RWPE1 (cell line): ENCODE data around the gene SLC4A7.

Experiments used
- CTCF ChIA-PET: fragments of 350-600 bp; sonication (Branson Sonifier 250); formaldehyde crosslinking; extraction: SDS; loops from one replicate; lab custom pipeline; 2021; lab: Yijun Ruan, JAX
- POLR2A ChIA-PET: fragments of 400-600 bp; formaldehyde crosslinking; extraction: SDS; loops from one replicate; lab custom pipeline; 2020; ENCODE audit warnings: antibody characterized with exemption; ENCODE audit not compliant: low non-redundant PET; lab: Yijun Ruan, JAX
- DNase-seq: peaks from one replicate; pipeline ENCODE4 v3.0.0; 2012; ENCODE audit warnings: low spot score
- H3K27ac ChIP-seq: fragments of 450-650 bp; 2 replicates; pipeline ENCODE4 v1.5.1; 2017
- TF ChIP-seq, protein P1 (sequence below): fragments of 450-650 bp; conservative IDR thresholded peaks from 2 replicates; pipeline ENCODE4 v1.5.1; 2017; ENCODE audit warnings: low read depth, mild to moderate bottlenecking

Gene SLC4A7

DNA sequence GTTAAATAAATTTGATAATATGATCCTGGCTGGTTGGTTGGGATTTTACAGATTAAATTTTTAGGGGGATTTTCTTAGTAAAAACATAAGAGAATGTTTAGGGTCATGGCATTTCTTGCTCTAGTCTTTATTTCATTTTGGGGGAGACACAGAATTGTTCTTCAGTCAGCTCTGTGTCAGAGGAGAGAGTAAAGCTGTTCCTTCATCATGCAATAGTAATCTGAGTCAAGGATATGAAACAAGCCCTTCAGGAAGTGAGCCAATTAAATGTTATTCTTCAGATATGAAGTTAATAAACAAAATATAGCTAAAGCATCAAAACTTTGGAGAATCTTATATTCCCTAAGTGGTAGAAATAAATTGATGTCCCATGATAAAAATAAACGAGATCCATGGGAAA is 22.9 kb upstream of the SLC4A7 start:
- DNase-seq = no peak
- H3K27ac ChIP-seq = no peak overlapping the region
- CTCF ChIA-PET = no interaction called here
- TF ChIP-seq, protein P1, sequence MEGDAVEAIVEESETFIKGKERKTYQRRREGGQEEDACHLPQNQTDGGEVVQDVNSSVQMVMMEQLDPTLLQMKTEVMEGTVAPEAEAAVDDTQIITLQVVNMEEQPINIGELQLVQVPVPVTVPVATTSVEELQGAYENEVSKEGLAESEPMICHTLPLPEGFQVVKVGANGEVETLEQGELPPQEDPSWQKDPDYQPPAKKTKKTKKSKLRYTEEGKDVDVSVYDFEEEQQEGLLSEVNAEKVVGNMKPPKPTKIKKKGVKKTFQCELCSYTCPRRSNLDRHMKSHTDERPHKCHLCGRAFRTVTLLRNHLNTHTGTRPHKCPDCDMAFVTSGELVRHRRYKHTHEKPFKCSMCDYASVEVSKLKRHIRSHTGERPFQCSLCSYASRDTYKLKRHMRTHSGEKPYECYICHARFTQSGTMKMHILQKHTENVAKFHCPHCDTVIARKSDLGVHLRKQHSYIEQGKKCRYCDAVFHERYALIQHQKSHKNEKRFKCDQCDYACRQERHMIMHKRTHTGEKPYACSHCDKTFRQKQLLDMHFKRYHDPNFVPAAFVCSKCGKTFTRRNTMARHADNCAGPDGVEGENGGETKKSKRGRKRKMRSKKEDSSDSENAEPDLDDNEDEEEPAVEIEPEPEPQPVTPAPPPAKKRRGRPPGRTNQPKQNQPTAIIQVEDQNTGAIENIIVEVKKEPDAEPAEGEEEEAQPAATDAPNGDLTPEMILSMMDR = no peak
- POLR2A ChIA-PET = no interaction called here

DNA sequence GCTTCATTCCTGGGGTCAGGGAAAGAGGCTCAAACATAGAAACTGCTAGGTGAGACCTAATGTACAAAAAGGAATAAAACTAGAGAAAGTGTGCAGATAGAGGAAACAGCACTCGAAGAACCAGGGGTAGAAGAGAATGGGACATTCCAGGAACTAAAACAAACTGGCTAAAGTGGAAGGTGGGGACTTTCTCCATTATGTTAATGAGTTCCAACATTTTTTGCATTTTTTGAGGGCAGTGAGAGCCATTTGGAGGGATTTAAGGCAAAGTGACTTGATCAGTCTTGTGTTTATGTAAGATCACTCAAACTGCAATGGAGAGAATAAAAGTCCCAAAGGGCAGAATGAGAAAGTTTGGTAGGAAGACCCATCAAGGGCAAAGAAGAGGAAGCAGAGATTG is 20.6 kb upstream of the SLC4A7 start:
- POLR2A ChIA-PET = no interaction called here
- CTCF ChIA-PET = no interaction called here

GRCh38 chr3:27503526-27503925 is 19.3 kb upstream of the SLC4A7 start:
- ChIA-PET CTCF (interaction anchor here (0.6 kb wide), 1 partner anchor 197 kb away, joined by 3 read pairs; no protein-coding TSS in a partner anchor), POLR2A (no interaction called here)
- H3K27ac ChIP-seq = peak overlapping the region; percentile 73
- no peak for DNase-seq
- TF ChIP-seq, protein P1 = no peak

More for the DNA sequence above, 20.6 kb upstream of the SLC4A7 start:
- H3K27ac ChIP-seq = no peak overlapping the region
- DNase-seq = no peak
- TF ChIP-seq, protein P1 = no peak

- ChIA-PET POLR2A (no interaction called here), CTCF (no interaction called here)
- TF ChIP-seq, protein P1 = no peak
- DNase-seq = no peak
- H3K27ac ChIP-seq = no peak overlapping the region
Observed at GRCh38 chr3:27501759-27502158, 17.6 kb upstream of the SLC4A7 start.

GRCh38 chr3:27500986-27501385 is 16.8 kb upstream of the SLC4A7 start:
- TF ChIP-seq, protein P1 = no peak
- CTCF ChIA-PET = no interaction called here
- H3K27ac ChIP-seq = no peak overlapping the region
- POLR2A ChIA-PET = no interaction called here
- no peak for DNase-seq

GRCh38 chr3:27500035-27500434 is 15.9 kb upstream of the SLC4A7 start:
- ChIA-PET CTCF (interaction anchor here (0.6 kb wide), 1 partner anchor 808 kb away, joined by 4 read pairs; no protein-coding TSS in a partner anchor), POLR2A (no interaction called here)
- TF ChIP-seq, protein P1 = no peak
- DNase-seq = no peak
- no peak overlapping the region; the same call in 1 of the 2 replicates for H3K27ac ChIP-seq
